GM12892 (cell line): ENCODE data around the gene THBS1.

ENCODE experiments used
- POLR2A ChIP-seq: IDR thresholded peaks from 2 replicates; pipeline ENCODE4 v1.6.1; 2011; ENCODE audit warnings: low read depth, low read length, control low read depth
- POLR2AphosphoS5 ChIP-seq: IDR thresholded peaks from 2 replicates; pipeline ENCODE4 v1.6.1; 2011; ENCODE audit warnings: low read depth, low read length, control low read depth
- TAF1 ChIP-seq: IDR thresholded peaks from 2 replicates; pipeline ENCODE4 v1.6.1; 2011; ENCODE audit warnings: low read depth, mild to moderate bottlenecking, control low read depth, low read length, borderline replicate concordance

DNA sequence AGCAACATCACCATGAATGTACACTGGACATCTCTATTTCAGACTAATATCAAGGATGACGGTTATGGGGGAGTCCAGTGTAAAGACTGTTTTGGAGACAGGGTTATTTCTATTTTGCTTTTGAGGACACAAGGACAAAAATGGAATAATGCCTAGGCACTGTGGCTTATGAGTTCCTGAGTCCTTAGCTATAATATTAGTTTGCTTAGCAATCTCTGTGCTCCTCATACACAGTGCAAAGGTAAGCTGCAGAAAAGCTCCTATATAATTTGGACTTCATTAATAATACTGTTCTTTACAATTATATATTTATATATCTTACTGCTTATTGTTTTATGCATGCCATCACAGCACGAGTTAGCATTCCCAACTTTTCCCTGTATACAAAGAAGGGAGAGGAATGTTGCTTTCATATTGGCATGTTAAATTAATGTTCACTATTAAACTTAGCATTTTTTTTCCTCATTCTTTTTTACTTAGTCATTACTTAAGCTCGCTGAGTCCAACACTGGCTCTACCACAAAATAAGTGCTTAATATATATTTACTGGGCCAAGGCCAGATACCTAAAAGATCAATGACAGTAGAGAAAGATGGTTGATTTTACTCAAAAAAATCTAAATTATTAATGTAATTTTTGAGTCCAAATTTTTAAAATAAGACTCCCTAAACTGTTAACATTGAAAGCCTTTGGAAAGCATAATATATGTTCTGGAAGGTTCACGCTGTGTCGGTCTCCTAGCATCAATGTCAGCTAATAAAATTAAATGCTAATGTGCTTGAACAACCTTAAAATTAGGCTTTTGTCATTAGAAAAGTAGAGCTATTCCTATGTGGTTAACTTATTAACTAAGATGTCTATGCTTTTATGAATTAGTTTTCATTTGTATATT, 13.8 kb downstream of the THBS1 start:
- TF ChIP-seq POLR2AphosphoS5: no peak
- TF ChIP-seq POLR2A: no peak
- TF ChIP-seq TAF1: no peak
